Tibial nerve (tissue), 4 donors: ENCODE measurements around the gene SMIM10.

Experiments
- EP300 ChIP-seq, 2 donors: sonication (generic); formaldehyde crosslinking; IDR thresholded peaks; one replicate each; pipeline ENCODE4 v1.6.1; 2017; ENCODE audit warnings: antibody characterized with exemption in 2 of 2, mild to moderate bottlenecking in 1 of 2
- POLR2A ChIP-seq, 2 donors: fragments of 450-650 bp; IDR thresholded peaks; one replicate each; pipeline ENCODE4 v1.6.1; 2017; ENCODE audit warnings: antibody characterized with exemption in 2 of 2, mild to moderate bottlenecking in 2 of 2, moderate library complexity in 2 of 2
- TF ChIP-seq, protein P1 (sequence below), 5 experiments: fragments of 200-600 bp in 3 of 5; fragments of 450-650 bp in 2 of 5; sonication (generic) in 3 of 5; IDR thresholded peaks; one replicate each; pipeline ENCODE4 v1.5.1; 2016 to 2019; ENCODE audit warnings: antibody characterized with exemption in 5 of 5, mild to moderate bottlenecking in 3 of 5, moderate library complexity in 2 of 5

DNA sequence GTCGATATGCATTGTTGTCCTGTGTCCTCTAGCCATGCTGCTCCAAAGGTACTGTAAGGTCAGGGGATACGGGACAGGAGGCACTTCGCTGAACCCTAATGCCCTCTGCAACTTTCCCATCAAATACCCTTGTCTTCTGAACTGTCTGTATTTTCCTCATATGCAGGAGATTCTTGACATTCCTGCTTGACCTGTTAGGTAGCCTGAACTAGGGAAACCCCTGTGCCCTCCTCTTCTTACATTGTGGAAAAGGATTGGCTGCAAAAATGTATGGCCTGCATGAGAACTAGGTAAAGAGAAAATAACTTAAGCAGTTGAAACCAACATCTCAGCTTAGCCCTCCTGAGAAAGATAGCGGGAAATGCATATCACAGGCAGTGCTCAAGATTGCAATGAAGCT lies 20.1 kb downstream of the SMIM10 start:
- TF ChIP-seq, protein P1, sequence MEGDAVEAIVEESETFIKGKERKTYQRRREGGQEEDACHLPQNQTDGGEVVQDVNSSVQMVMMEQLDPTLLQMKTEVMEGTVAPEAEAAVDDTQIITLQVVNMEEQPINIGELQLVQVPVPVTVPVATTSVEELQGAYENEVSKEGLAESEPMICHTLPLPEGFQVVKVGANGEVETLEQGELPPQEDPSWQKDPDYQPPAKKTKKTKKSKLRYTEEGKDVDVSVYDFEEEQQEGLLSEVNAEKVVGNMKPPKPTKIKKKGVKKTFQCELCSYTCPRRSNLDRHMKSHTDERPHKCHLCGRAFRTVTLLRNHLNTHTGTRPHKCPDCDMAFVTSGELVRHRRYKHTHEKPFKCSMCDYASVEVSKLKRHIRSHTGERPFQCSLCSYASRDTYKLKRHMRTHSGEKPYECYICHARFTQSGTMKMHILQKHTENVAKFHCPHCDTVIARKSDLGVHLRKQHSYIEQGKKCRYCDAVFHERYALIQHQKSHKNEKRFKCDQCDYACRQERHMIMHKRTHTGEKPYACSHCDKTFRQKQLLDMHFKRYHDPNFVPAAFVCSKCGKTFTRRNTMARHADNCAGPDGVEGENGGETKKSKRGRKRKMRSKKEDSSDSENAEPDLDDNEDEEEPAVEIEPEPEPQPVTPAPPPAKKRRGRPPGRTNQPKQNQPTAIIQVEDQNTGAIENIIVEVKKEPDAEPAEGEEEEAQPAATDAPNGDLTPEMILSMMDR (IDR thresholded peaks at IDR 0.05): no peak
- TF ChIP-seq EP300 (IDR thresholded peaks at IDR 0.05) (no peak), POLR2A (IDR thresholded peaks at IDR 0.05) (no peak)
